Myocyte (in vitro differentiated cells): ENCODE data around the gene TMEM238. TPM values are rescaled to one million over a fixed set of nuclear protein-coding genes. Genes with fewer than 3 reads are reported as not detected.

Source experiments
- DNase-seq: peaks from one replicate; pipeline ENCODE4 v3.0.0-alpha.2; 2012; ENCODE audit warnings: low read depth
- total RNA-seq: library from RNA; depleted of rRNA; stranded (reverse); fragments of >200 nt; gene quantifications from 2 replicates; pipeline ENCODE4 v1.2.3, GENCODE V29; 2014

TMEM238 gene
- total RNA-seq, 1 donor from 2014 or later: not detected

DNA sequence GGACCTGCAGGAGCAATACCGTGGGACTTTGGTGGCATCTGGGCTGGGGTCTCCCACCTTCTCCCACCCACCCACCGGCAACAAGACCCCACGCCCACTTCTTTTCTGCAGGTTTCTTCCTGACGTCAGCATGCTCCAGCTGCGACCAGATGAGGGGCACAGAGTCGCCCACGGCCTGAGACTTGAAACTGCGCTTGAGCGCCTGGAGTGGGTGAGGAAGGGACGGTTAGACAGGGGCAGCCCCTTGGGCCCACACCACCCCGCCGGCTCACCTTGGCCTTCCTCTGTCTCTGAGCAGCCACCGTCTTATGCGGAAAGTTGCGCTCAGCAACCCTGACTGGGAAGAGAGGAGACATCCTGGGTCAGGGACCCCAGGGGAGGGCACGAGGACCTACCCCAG is 23.2 kb downstream of the TMEM238 start:
- no peak for DNase-seq

GRCh38 chr19:55358943-55359908 is 24.9 kb downstream of the TMEM238 start:
- DNase-seq: no peak

DNA sequence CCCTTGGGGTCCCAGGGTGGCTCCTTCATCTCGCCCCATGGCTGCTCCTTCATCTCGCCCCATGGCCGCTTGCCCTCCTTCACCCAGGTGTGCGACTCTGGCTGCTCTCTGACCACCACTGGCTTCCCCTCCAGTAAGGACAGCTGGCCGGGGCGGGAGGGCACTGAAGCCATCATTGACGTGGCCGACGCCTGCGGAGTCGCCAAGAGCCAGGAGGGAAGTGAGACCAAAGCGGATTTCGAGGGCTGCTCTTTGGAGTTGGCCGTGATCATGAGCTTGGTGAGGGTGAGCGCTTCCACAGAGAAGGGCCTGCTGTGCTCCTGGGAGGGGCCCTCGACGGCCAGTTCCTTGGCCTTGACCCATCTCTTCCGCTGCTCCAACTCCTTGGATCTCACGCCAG is 25.6 kb downstream of the TMEM238 start:
- no peak for DNase-seq

GRCh38 chr19:55355213-55355821 is 28.8 kb downstream of the TMEM238 start:
- DNase-seq: no peak

- no peak for DNase-seq
Observed at GRCh38 chr19:55354698-55355212, 29.3 kb downstream of the TMEM238 start, which contains the start of gene COX6B2. Gene COX6B2 (minus strand): TSS chr19:55354719. CDS start chr19:55354521, 198 bp downstream.

- peak; percentile 44 for DNase-seq
Observed at GRCh38 chr19:55353803-55354697, 30.0 kb downstream of the TMEM238 start.

DNA sequence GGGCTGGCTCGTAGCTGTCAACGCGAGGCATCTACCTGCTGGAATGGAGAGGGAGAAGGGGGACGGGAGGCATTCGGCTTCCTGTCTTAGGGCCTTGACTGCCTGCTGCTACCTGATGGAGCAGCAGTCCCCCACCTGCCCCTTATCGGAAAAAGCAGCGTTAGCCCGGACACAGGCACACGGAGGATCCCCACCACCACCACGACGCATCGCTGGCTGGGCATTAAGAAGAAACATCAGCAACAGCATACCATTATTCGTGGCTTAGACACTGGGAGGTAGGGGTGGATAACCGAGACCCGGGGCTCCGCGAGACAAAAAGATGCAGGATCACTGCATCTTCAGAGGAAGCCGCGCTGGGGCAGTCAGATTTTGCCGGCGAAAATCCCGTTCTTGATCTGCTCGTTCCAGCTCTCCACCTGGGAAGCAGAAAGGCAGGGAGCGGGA is 30.7 kb downstream of the TMEM238 start:
- no peak for DNase-seq

GRCh38 chr19:55352549-55353145 is 31.4 kb downstream of the TMEM238 start:
- DNase-seq: no peak

DNA sequence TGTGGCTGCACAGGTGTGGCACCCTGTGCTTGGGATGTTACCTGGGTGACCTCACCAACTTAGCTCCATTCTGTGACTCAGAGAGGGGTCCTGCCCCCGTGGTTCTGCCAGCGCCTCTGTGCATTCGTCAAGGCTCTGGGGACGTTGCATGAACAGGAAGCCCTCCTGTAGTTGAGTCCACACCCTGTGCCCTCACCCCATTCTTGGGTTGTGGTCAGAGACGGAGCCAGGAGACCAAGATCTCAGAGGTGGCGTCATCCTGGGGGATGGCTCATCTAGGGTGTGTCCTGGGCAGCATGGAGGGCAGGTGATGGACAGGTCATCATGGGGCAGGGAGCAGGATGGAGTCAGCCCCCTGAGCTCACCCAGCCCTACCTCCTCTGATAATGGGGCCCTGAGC is 32.1 kb downstream of the TMEM238 start:
- DNase-seq: no peak

- DNase-seq: no peak
Observed at GRCh38 chr19:55350620-55351315, 33.3 kb downstream of the TMEM238 start.

GRCh38 chr19:55348317-55349034 is 35.6 kb downstream of the TMEM238 start:
- DNase-seq: no peak

GRCh38 chr19:55347442-55348009 is 36.6 kb downstream of the TMEM238 start:
- DNase-seq: no peak

DNA sequence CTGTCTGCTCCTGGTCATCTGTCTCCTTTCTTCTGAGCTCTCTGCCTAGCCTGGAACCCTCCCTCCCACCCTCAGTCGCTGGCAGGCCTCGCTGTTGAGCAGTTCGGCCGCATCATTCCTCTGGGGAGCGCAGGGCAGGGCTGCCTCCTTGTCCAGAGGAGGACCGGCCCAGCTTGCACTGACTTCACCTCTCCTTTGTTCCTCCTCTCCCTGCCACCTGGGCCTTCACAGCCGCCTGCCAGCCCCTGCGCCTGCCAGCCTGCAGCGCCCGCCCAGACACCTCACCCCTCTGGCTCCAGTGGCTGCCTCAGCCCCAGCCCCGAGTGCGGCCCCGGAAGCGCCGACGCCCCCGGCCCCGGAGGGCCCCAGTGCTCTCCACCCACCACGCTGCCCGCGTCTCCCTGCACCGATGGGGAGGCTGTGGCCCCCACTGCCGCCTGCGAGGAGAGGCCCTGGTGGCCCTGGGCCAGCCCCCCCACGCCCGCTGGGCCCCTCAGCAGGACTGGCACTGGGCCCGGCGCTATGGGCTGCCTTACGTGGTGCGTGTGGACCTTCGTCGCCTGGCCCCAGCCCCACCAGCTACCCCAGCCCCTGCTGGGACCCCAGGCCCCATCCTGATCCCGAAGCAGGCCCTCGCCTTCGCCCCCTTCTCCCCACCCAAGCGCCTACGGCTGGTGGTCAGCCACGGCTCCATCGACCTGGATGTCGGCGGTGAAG is 37.2 kb downstream of the TMEM238 start:
- DNase-seq: no peak

DNA sequence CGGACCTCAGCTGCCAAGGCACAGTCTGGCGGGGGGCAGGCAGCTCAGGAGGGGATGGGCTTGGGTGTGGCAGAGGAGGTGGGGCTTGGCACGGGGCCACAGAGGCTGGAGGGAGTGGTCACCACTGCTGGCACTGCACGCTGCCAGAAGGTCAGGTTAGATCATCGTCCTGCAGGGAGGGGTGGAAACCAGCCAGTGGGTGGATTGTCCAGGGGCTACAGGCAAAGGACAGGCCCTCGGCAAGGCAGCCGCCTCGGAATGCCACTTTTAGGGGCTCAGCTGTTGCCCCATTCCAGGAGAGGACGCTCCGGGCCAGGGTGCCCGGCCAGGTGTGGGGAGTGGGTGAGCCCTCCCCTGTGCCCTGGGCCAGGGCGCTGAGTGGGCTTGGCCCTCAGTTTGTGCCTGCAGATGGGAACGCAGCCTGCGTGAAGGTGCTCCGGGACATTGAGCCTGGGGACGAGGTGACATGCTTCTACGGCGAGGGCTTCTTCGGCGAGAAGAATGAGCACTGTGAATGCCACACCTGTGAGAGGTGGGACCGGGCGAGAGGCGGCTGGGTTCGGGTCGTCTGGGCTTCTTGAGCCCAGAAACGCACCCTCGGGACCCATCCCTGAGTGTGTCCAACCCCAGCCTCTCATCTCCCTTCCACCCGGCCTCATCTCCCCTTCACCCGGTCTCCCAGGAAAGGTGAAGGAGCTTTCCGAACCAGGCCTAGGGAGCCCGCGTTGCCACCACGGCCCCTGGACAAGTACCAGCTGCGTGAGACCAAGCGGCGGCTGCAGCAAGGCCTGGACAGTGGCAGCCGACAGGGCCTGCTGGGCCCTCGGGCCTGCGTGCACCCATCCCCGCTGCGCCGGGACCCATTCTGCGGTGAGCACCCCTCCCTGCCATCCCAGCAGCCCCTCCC is 38.0 kb downstream of the TMEM238 start:
- DNase-seq: peak; percentile 82

DNA sequence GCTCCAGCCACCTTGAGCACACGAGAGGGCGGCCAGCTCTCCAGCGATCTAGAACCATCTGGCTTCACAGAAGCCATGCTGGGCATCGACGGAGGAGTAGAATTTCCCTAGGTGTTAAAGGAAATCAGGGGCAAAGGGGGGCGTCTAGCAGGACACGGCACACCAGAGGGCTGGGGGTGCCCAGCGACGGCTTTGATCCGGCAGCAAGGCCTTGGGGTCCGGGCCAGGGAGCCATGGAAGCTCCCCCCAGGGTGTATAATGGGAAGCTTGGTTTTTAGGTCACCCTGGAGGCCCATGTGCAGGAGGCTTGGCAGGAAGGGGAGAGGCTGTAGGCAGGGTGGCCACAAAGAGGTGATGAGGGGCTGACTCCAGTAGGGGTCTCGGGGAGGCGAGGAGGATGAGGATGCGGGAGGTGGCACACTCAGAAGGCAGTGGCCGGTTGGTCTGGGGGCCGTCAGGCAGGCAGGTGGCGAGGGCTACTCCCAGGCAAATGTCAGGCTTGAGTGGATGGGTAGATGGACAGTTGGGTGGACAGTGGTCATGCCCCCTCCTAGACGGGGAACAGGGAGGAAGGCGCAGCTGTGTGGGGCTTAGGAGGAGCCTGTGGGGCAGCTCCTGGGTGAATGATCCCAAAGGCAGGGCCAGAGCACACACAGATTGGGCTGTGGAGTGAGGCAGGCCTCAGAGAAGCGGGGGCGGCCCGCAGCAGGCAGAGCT is 38.8 kb downstream of the TMEM238 start:
- DNase-seq: no peak

GRCh38 chr19:55344444-55344843 is 39.6 kb downstream of the TMEM238 start:
- peak; percentile 97 for DNase-seq
